ENCODE results near the gene ZCWPW2. TPM values are rescaled to one million over a fixed set of nuclear protein-coding genes. Genes with fewer than 3 reads are reported as not detected.

ZCWPW2 gene
- total and polyA plus RNA-seq, 9 of the 15 experiments (the other 6 are each of a cell fraction or from before 2014, with no cell fraction given) = 0.10 to 0.77 (median 0.44) TPM

DNA sequence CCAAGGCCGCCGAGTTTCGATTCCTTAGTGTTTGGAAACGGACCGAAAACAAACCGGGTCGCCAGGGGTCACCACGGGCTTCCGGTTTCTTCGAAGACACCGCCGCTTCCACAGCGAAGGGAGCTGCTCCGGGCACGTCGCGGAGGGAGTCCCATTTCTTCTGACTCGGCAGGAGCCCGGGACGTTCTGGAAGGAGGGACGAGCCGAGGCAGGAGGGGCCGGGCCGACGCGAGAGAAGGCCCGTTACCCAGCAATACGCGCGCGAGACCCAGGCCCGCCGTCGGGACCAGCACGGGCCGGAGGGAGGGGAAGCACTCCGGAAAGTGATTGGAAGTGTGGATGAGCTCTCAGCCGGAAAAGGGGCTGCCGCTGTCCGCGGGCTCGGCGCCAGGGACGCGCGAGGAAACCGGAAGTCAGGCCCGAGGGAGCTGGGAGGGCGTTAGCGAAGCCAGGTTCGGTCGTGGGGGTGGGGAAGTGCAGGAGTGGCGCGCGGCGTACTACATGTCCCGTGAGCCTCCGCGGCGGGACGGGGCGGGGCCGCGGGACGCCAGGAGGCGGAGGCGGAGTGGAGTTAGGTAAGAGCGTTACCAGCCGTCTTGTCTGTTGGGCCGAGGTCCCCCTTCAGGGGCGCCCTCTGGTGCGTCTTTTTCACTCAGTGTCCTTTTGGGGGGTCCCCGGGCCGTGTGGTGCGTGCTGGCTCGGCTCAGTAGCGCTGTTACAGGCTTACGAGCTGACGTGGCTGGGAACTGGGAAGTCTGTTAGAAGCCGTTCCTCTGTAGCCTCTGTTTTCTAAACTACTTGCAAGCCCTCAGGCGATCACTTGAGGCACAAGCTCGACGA lies at the start of gene ZCWPW2, which contains the start of gene AZI2 (continued):
- TF ChIP-seq GTF2A2 (tag; IDR thresholded peaks at IDR 0.05) (no peak), SMARCA5 (IDR thresholded peaks at IDR 0.05) (no peak), CC2D1A (IDR thresholded peaks at IDR 0.05) (no peak), ZNF707 (CRISPR knock-in tag; conservative IDR thresholded peaks at IDR 0.05) (no peak), NR2F6 (CRISPR knock-in tag; IDR thresholded peaks at IDR 0.05) (no peak), ZNF695 (CRISPR knock-in tag; IDR thresholded peaks at IDR 0.05) (no peak), TBL1XR1 (IDR thresholded peaks at IDR 0.05; ENCODE audit: low read length in 2 of 2) (peak in 1 of 2 experiments; percentile 25; a peak in 1 of 4 replicates), BRD9 (IDR thresholded peaks at IDR 0.05; ENCODE audit: low read depth, partially characterized antibody) (no peak), MYC (IDR thresholded peaks at IDR 0.05; ENCODE audit: low read depth, low read length) (no peak; the same call in 1 of the 2 replicates), MYC (CRISPR knock-in tag; IDR thresholded peaks at IDR 0.05; ENCODE audit: borderline replicate concordance, low read depth) (peak; percentile 45; the same call in 1 of the 2 replicates), SOX6 (IDR thresholded peaks at IDR 0.05) (no peak; the same call in 1 of the 2 replicates)
- TF ChIP-seq, protein P1, sequence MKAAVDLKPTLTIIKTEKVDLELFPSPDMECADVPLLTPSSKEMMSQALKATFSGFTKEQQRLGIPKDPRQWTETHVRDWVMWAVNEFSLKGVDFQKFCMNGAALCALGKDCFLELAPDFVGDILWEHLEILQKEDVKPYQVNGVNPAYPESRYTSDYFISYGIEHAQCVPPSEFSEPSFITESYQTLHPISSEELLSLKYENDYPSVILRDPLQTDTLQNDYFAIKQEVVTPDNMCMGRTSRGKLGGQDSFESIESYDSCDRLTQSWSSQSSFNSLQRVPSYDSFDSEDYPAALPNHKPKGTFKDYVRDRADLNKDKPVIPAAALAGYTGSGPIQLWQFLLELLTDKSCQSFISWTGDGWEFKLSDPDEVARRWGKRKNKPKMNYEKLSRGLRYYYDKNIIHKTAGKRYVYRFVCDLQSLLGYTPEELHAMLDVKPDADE (conservative IDR thresholded peaks at IDR 0.05; ENCODE audit: control insufficient read depth, low read depth, low read length) = peak; percentile 90
- TF ChIP-seq, protein P2, sequence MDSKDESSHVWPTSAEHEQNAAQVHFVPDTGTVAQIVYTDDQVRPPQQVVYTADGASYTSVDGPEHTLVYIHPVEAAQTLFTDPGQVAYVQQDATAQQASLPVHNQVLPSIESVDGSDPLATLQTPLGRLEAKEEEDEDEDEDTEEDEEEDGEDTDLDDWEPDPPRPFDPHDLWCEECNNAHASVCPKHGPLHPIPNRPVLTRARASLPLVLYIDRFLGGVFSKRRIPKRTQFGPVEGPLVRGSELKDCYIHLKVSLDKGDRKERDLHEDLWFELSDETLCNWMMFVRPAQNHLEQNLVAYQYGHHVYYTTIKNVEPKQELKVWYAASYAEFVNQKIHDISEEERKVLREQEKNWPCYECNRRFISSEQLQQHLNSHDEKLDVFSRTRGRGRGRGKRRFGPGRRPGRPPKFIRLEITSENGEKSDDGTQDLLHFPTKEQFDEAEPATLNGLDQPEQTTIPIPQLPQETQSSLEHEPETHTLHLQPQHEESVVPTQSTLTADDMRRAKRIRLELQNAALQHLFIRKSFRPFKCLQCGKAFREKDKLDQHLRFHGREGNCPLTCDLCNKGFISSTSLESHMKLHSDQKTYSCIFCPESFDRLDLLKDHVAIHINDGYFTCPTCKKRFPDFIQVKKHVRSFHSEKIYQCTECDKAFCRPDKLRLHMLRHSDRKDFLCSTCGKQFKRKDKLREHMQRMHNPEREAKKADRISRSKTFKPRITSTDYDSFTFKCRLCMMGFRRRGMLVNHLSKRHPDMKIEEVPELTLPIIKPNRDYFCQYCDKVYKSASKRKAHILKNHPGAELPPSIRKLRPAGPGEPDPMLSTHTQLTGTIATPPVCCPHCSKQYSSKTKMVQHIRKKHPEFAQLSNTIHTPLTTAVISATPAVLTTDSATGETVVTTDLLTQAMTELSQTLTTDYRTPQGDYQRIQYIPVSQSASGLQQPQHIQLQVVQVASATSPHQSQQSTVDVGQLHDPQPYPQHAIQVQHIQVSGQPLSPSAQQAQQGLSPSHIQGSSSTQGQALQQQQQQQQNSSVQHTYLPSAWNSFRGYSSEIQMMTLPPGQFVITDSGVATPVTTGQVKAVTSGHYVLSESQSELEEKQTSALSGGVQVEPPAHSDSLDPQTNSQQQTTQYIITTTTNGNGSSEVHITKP (IDR thresholded peaks at IDR 0.05; ENCODE audit: partially characterized antibody) = no peak
- TF ChIP-seq, protein P3, sequence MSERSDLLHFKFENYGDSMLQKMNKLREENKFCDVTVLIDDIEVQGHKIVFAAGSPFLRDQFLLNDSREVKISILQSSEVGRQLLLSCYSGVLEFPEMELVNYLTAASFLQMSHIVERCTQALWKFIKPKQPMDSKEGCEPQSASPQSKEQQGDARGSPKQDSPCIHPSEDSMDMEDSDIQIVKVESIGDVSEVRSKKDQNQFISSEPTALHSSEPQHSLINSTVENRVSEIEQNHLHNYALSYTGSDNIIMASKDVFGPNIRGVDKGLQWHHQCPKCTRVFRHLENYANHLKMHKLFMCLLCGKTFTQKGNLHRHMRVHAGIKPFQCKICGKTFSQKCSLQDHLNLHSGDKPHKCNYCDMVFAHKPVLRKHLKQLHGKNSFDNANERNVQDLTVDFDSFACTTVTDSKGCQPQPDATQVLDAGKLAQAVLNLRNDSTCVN (CRISPR knock-in tag; IDR thresholded peaks at IDR 0.05) = no peak; the same call in 1 of the 2 replicates
- TF ChIP-seq, protein P4, sequence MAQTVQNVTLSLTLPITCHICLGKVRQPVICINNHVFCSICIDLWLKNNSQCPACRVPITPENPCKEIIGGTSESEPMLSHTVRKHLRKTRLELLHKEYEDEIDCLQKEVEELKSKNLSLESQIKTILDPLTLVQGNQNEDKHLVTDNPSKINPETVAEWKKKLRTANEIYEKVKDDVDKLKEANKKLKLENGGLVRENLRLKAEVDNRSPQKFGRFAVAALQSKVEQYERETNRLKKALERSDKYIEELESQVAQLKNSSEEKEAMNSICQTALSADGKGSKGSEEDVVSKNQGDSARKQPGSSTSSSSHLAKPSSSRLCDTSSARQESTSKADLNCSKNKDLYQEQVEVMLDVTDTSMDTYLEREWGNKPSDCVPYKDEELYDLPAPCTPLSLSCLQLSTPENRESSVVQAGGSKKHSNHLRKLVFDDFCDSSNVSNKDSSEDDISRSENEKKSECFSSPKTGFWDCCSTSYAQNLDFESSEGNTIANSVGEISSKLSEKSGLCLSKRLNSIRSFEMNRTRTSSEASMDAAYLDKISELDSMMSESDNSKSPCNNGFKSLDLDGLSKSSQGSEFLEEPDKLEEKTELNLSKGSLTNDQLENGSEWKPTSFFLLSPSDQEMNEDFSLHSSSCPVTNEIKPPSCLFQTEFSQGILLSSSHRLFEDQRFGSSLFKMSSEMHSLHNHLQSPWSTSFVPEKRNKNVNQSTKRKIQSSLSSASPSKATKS (CRISPR knock-in tag; IDR thresholded peaks at IDR 0.05) = no peak
- TF ChIP-seq, protein P5, sequence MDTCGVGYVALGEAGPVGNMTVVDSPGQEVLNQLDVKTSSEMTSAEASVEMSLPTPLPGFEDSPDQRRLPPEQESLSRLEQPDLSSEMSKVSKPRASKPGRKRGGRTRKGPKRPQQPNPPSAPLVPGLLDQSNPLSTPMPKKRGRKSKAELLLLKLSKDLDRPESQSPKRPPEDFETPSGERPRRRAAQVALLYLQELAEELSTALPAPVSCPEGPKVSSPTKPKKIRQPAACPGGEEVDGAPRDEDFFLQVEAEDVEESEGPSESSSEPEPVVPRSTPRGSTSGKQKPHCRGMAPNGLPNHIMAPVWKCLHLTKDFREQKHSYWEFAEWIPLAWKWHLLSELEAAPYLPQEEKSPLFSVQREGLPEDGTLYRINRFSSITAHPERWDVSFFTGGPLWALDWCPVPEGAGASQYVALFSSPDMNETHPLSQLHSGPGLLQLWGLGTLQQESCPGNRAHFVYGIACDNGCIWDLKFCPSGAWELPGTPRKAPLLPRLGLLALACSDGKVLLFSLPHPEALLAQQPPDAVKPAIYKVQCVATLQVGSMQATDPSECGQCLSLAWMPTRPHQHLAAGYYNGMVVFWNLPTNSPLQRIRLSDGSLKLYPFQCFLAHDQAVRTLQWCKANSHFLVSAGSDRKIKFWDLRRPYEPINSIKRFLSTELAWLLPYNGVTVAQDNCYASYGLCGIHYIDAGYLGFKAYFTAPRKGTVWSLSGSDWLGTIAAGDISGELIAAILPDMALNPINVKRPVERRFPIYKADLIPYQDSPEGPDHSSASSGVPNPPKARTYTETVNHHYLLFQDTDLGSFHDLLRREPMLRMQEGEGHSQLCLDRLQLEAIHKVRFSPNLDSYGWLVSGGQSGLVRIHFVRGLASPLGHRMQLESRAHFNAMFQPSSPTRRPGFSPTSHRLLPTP (IDR thresholded peaks at IDR 0.05; ENCODE audit: borderline replicate concordance, extremely low read depth, insufficient read length) = no peak
